Measurements from ENCODE around the gene LRP3.
"Not testable (repeated sequence)": the region's sequence is repeated elsewhere in the genome, so short reads cannot be mapped to it uniquely, and the experiment has no call there.

Gene LRP3

GRCh38 chr19:33189453-33189852 is 4.7 kb upstream of the LRP3 start:
- H2BK15ac ChIP-seq (ENCODE audit: low read length), result no peak overlapping the region
- no peak for DNase-seq (ENCODE audit: low spot score)
- H4K8ac ChIP-seq (ENCODE audit: low read depth, low read length), result no peak overlapping the region
- H2BK12ac ChIP-seq (ENCODE audit: low read length), result no peak overlapping the region
- no peaks in the 10 kb centered on the region for H3K9me3 ChIP-seq (replicated peaks in 1 of 2; ENCODE audit: control insufficient read depth in 2 of 2, insufficient read depth in 1 of 2, low read depth in 1 of 2, low read length in 2 of 2)
- no peaks in the 10 kb centered on the region for H3K79me1 ChIP-seq (ENCODE audit: low read depth, low read length)
- H3K14ac ChIP-seq (ENCODE audit: low read length), result no peak overlapping the region
- H3K36me3 ChIP-seq (replicated peaks in 1 of 2; ENCODE audit: control insufficient read depth in 2 of 2, insufficient read depth in 2 of 2, low read length in 2 of 2), result no peaks in the 10 kb centered on the region
- WGBS, 2 donors (ENCODE audit: extremely low coverage in 2 of 2, insufficient read length in 2 of 2, insufficient replicate concordance in 1 of 2), result no CpG with 5 or more reads among the region's 1 CpG
- no peak overlapping the region for H3K4me3 ChIP-seq (ENCODE audit: low read length in 2 of 2)
- H3K18ac ChIP-seq (ENCODE audit: low read length), result no peak overlapping the region
- no peak overlapping the region for H3K27ac ChIP-seq (replicated peaks; ENCODE audit: low read length)
- no peak overlapping the region for H3K4ac ChIP-seq (ENCODE audit: low read length)
- no peak overlapping the region for H3K9ac ChIP-seq (ENCODE audit: low read depth, low read length, poor library complexity)
- H4K91ac ChIP-seq (ENCODE audit: low read depth, low read length, poor library complexity), result no peak overlapping the region
- no peak overlapping the region for H2AFZ ChIP-seq (ENCODE audit: low read length)
- H2AK5ac ChIP-seq (ENCODE audit: low read depth, low read length), result no peak overlapping the region
- H3K4me2 ChIP-seq (ENCODE audit: insufficient read depth, low read length, poor library complexity, severe bottlenecking), result no peak overlapping the region
- H3K23ac ChIP-seq (ENCODE audit: low read depth, low read length, poor library complexity), result no peak overlapping the region
- H3K27me3 ChIP-seq (ENCODE audit: control insufficient read depth in 3 of 3, insufficient read depth in 3 of 3, low read depth in 1 of 3, low read length in 3 of 3), result peaks cover 0 to 3% (median 0%) of the 10 kb centered on the region in 3 experiments
- H2BK5ac ChIP-seq (ENCODE audit: low read length), result no peak overlapping the region
- H2BK120ac ChIP-seq (ENCODE audit: low read depth, low read length), result no peak overlapping the region
- peaks cover 0 to 4% of the 10 kb centered on the region in 2 donors for H3K4me1 ChIP-seq (ENCODE audit: control insufficient read depth in 2 of 2, insufficient read depth in 1 of 2, low read depth in 1 of 2, low read length in 2 of 2)

GRCh38 chr19:33191092-33191491 is 3.0 kb upstream of the LRP3 start:
- H3K9me3 ChIP-seq (replicated peaks in 1 of 2; ENCODE audit: control insufficient read depth in 2 of 2, insufficient read depth in 1 of 2, low read depth in 1 of 2, low read length in 2 of 2); H2BK15ac ChIP-seq (ENCODE audit: low read length); H3K36me3 ChIP-seq (replicated peaks in 1 of 2; ENCODE audit: control insufficient read depth in 2 of 2, insufficient read depth in 2 of 2, low read length in 2 of 2); H2AK5ac ChIP-seq (ENCODE audit: low read depth, low read length); H3K27ac ChIP-seq (replicated peaks; ENCODE audit: low read length); H3K79me1 ChIP-seq (ENCODE audit: low read depth, low read length); H2BK12ac ChIP-seq (ENCODE audit: low read length); H3K4ac ChIP-seq (ENCODE audit: low read length); H4K91ac ChIP-seq (ENCODE audit: low read depth, low read length, poor library complexity); H3K4me3 ChIP-seq (ENCODE audit: low read length in 2 of 2); DNase-seq (ENCODE audit: low spot score); H3K4me2 ChIP-seq (ENCODE audit: insufficient read depth, low read length, poor library complexity, severe bottlenecking); H2AFZ ChIP-seq (ENCODE audit: low read length); H4K8ac ChIP-seq (ENCODE audit: low read depth, low read length); H3K27me3 ChIP-seq (ENCODE audit: control insufficient read depth in 3 of 3, insufficient read depth in 3 of 3, low read depth in 1 of 3, low read length in 3 of 3); H3K9ac ChIP-seq (ENCODE audit: low read depth, low read length, poor library complexity); H3K14ac ChIP-seq (ENCODE audit: low read length); H2BK120ac ChIP-seq (ENCODE audit: low read depth, low read length); H3K18ac ChIP-seq (ENCODE audit: low read length); H3K23ac ChIP-seq (ENCODE audit: low read depth, low read length, poor library complexity); H3K4me1 ChIP-seq (ENCODE audit: control insufficient read depth in 2 of 2, insufficient read depth in 1 of 2, low read depth in 1 of 2, low read length in 2 of 2); H2BK5ac ChIP-seq (ENCODE audit: low read length): not testable (repeated sequence)
- WGBS, 2 donors (ENCODE audit: extremely low coverage in 2 of 2, insufficient read length in 2 of 2, insufficient replicate concordance in 1 of 2), result no CpG with 5 or more reads among the region's 4 CpGs

- Histone ChIP-seq H3K79me1 (ENCODE audit: low read depth, low read length) (peaks cover 3% of the 10 kb centered on the region), H3K14ac (ENCODE audit: low read length) (no peak overlapping the region), H2BK5ac (ENCODE audit: low read length) (no peak overlapping the region), H3K4me2 (ENCODE audit: insufficient read depth, low read length, poor library complexity, severe bottlenecking) (no peak overlapping the region), H4K91ac (ENCODE audit: low read depth, low read length, poor library complexity) (no peak overlapping the region), H3K9ac (ENCODE audit: low read depth, low read length, poor library complexity) (no peak overlapping the region), H3K27me3 (ENCODE audit: control insufficient read depth in 3 of 3, insufficient read depth in 3 of 3, low read depth in 1 of 3, low read length in 3 of 3) (peaks cover 0 to 3% (median 0%) of the 10 kb centered on the region in 3 experiments), H3K4me1 (ENCODE audit: control insufficient read depth in 2 of 2, insufficient read depth in 1 of 2, low read depth in 1 of 2, low read length in 2 of 2) (peaks cover 3 to 8% of the 10 kb centered on the region in 2 donors), H3K36me3 (replicated peaks in 1 of 2; ENCODE audit: control insufficient read depth in 2 of 2, insufficient read depth in 2 of 2, low read length in 2 of 2) (peaks cover 0 to 6% of the 10 kb centered on the region in 2 donors), H3K4me3 (ENCODE audit: low read length in 2 of 2) (no peak overlapping the region), H2BK12ac (ENCODE audit: low read length) (no peak overlapping the region), H3K18ac (ENCODE audit: low read length) (no peak overlapping the region), H2BK120ac (ENCODE audit: low read depth, low read length) (no peak overlapping the region), H2BK15ac (ENCODE audit: low read length) (no peak overlapping the region), H3K9me3 (replicated peaks in 1 of 2; ENCODE audit: control insufficient read depth in 2 of 2, insufficient read depth in 1 of 2, low read depth in 1 of 2, low read length in 2 of 2) (no peaks in the 10 kb centered on the region), H4K8ac (ENCODE audit: low read depth, low read length) (no peak overlapping the region), H2AK5ac (ENCODE audit: low read depth, low read length) (no peak overlapping the region), H3K23ac (ENCODE audit: low read depth, low read length, poor library complexity) (no peak overlapping the region), H3K4ac (ENCODE audit: low read length) (no peak overlapping the region), H2AFZ (ENCODE audit: low read length) (no peak overlapping the region), H3K27ac (replicated peaks; ENCODE audit: low read length) (no peak overlapping the region)
- no peak for DNase-seq (ENCODE audit: low spot score)
- no CpG with 5 or more reads among the region's 6 CpGs for WGBS, 2 donors (ENCODE audit: extremely low coverage in 2 of 2, insufficient read length in 2 of 2, insufficient replicate concordance in 1 of 2)
Measured at GRCh38 chr19:33191501-33191900, 2.6 kb upstream of the LRP3 start.

DNA sequence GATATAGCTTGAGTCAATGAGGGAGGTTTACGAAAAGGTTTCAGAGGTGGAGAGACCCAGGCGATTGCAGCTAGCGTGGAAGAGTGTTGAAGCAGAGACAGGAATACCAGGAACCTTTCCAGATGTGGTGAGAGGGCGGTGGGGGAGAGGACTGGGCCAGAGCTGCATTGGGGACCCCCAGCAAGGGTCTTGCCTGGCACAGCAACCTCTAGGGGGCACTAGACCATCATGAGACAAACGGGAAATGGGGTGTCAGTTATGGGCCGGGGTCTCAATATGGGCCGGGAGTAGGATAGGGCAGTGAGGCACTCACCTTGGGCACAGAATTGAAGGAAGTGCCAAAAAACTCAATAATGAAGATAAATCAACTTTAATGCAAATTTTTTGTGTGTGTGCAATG is 2.1 kb upstream of the LRP3 start:
- Histone ChIP-seq H2BK15ac (ENCODE audit: low read length) (no peak overlapping the region), H2BK5ac (ENCODE audit: low read length) (no peak overlapping the region), H3K9me3 (replicated peaks in 1 of 2; ENCODE audit: control insufficient read depth in 2 of 2, insufficient read depth in 1 of 2, low read depth in 1 of 2, low read length in 2 of 2) (no peaks in the 10 kb centered on the region), H3K18ac (ENCODE audit: low read length) (no peak overlapping the region), H4K8ac (ENCODE audit: low read depth, low read length) (no peak overlapping the region), H3K4me1 (ENCODE audit: control insufficient read depth in 2 of 2, insufficient read depth in 1 of 2, low read depth in 1 of 2, low read length in 2 of 2) (peaks cover 3 to 8% of the 10 kb centered on the region in 2 donors), H3K36me3 (replicated peaks in 1 of 2; ENCODE audit: control insufficient read depth in 2 of 2, insufficient read depth in 2 of 2, low read length in 2 of 2) (peaks cover 0 to 11% of the 10 kb centered on the region in 2 donors), H2BK12ac (ENCODE audit: low read length) (no peak overlapping the region), H2AK5ac (ENCODE audit: low read depth, low read length) (no peak overlapping the region), H3K27me3 (ENCODE audit: control insufficient read depth in 3 of 3, insufficient read depth in 3 of 3, low read depth in 1 of 3, low read length in 3 of 3) (peaks cover 0 to 3% (median 0%) of the 10 kb centered on the region in 3 experiments), H4K91ac (ENCODE audit: low read depth, low read length, poor library complexity) (no peak overlapping the region), H3K4ac (ENCODE audit: low read length) (no peak overlapping the region), H3K4me3 (ENCODE audit: low read length in 2 of 2) (no peak overlapping the region), H2AFZ (ENCODE audit: low read length) (no peak overlapping the region), H3K4me2 (ENCODE audit: insufficient read depth, low read length, poor library complexity, severe bottlenecking) (no peak overlapping the region), H3K27ac (replicated peaks; ENCODE audit: low read length) (no peak overlapping the region), H2BK120ac (ENCODE audit: low read depth, low read length) (no peak overlapping the region), H3K9ac (ENCODE audit: low read depth, low read length, poor library complexity) (no peak overlapping the region), H3K14ac (ENCODE audit: low read length) (no peak overlapping the region), H3K79me1 (ENCODE audit: low read depth, low read length) (peaks cover 3% of the 10 kb centered on the region), H3K23ac (ENCODE audit: low read depth, low read length, poor library complexity) (no peak overlapping the region)
- WGBS, 2 donors (ENCODE audit: extremely low coverage in 2 of 2, insufficient read length in 2 of 2, insufficient replicate concordance in 1 of 2), result no CpG with 5 or more reads among the region's 7 CpGs
- no peak for DNase-seq (ENCODE audit: low spot score)
